NCI-H446 treated with DMSO at 0.1 percent for 48 hours (cell line): ENCODE measurements around the gene VEGFB.

Source experiments
- DNase-seq: peaks from one replicate; lab custom pipeline; 2025; lab: John Stamatoyannopoulos, UW

The VEGFB gene

DNA sequence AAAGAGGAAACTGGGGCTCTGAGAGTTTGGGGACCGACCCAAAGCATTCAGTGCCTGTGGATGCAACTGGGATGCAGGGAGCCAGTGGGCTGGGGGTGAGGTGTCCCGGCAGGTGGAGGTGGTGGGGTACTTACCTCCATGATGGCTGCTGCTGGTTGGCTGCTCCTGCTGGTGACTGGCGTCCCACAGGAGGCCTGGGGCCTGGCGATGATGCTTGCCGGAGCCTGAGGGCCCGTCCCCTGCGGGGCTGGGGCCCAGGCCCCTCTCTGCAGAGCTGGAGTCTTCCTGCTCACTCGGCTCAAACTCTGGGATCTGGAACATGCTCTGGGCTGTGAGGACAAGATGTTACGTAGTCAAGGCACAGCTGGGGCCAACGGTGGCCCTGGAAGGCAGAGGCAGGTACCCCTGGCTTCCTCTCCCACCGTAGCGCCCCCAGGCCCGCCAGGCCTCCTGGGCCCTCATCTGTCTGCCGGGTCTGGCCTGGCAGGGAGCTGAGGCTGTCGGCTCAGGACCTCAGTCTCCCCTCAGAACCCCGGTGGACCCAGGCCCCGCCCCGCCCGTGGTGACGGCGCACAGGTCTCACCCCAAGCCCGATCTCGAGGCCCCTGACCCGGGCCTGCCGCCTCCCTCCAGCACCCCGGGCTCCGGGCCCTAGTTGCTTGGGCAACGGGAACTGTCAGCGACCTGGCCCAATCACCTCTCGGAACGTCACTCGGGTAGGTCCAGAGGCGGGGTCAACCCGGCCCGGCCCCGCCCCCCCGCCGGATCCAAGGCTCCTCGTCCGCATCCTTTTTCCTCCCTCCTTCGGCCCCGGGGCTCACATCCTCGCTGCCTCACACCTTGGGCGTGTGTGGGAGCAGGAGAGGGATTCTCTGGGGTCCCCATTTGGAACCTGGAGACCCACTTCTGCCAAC, 49.9 kb downstream of the VEGFB start, which contains the start of gene BAD:
BAD (minus strand) TSS at position 618 of the 914 bp plus-strand sequence; CDS start at position 321, 297 bp downstream.
- DNase-seq = peak; percentile 86

DNA sequence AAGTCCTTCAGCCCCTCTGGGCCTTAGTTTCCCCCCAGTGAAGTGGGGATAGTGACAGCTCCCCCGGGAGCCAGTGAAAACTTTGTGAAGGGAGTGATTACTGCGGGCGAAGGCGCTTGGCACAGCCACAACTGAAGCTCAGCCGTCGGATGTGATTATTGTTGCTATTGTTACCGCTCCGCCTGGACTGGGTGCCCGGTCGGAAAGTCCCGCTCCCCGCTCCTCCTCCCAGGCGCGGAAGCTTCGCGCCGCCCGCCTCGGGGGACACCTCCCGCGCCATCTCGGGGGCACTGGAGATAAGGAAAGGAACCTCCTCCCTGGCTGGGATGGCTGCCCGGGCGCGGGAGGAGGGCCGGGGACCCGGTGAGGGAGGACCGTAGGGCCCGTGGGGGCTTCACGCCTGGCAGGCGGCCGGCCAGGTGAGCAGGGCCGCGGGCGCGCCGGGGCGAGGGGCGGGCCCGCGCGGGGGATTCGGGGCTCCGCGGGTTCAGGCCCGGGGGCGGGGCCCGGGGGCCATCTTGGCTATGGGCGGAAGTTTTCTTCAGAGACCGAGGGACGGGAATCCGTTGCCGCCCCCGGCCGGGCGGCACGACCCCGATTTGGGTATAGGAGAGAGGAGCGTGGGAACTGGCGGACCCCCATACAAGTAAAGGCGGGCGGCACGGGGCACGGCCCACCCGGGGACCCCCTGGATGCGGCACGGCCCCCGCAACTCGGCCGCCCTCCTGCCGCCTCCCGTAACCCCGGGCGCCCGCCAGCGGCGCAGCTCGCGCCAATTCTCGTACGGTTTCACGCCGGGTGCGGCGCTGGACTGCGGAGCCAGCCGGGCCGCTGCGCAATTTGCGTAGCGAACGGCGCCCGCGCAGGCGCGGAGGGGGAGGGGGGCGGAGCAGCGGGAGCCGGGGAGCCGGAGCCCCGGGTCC, 50.8 kb downstream of the VEGFB start, which contains the start of gene GPR137:
GPR137 (plus strand) TSS at position 887 of the 923 bp plus-strand sequence. CDS start 677 bp downstream, outside the sequence.
- DNase-seq = peak; percentile 57

DNA sequence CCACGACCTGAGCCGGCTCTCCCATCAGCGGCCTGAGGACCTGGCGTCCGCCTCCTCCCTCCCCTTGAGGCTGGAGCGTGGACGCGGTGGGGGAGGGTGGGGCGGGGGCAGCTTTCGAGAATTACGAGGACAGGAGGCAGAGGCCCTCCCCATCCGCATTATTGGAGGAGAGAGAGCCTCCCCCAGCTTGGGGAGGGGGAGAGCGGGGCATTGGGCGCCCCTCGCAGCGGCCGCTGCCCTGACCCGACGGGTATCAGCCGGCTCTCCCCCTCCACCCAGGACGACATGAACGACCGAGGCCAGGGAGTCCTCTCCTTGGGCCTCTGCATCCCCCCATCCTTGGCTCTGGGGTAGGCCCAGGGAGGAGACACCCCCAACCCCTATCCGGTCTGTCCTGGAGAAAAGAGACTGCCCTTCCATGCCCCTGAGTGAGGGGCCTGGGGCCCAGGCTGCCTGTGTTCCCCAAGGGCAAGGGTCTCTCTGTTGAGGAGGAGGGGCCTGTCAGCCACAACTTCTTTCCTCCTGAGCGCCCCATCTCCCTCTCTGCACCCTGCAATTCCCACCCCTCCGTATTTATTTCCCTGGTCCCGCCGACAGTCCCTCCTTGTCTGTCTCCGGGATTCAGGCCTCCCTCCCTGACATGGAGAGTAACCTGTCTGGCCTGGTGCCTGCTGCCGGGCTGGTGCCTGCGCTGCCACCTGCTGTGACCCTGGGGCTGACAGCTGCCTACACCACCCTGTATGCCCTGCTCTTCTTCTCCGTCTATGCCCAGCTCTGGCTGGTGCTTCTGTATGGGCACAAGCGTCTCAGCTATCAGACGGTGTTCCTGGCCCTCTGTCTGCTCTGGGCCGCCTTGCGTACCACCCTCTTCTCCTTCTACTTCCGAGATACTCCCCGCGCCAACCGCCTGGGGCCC, 51.8 kb downstream of the VEGFB start:
- DNase-seq = no peak

DNA sequence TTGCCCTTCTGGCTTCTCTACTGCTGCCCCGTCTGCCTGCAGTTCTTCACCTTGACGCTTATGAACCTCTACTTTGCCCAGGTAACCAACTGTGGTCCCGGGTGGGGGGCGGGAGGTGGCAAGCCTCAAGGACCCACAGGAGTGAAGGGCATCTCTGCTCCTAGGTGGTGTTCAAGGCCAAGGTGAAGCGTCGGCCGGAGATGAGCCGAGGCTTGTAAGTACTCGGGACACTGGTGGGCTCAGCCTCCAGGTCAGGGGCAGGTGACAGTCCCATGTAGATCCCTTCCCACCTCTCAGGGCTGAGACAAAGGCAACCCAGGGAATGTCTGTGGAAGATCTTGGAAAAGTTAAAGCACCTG, 52.4 kb downstream of the VEGFB start:
- DNase-seq = no peak

DNA sequence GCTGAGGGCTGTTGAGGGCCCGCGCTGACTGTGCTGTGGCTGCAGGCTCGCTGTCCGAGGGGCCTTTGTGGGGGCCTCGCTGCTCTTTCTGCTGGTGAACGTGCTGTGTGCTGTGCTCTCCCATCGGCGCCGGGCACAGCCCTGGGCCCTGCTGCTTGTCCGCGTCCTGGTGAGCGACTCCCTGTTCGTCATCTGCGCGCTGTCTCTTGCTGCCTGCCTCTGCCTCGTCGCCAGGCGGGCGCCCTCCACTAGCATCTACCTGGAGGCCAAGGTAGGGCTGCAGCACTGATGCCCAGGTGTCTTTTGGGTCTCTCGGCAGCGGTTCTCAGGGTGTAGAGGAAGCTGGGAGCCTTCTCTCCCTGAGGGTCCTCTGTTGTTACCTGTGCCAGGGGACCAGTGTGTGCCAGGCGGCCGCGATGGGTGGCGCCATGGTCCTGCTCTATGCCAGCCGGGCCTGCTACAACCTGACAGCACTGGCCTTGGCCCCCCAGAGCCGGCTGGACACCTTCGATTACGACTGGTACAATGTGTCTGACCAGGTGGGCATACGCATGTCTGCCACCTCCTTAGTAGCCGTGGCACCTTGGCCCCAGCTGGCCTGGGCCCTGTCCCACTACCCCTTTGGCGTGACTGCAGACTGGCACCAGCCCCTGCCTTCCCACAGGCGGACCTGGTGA, 53.4 kb downstream of the VEGFB start:
- DNase-seq = no peak

DNA sequence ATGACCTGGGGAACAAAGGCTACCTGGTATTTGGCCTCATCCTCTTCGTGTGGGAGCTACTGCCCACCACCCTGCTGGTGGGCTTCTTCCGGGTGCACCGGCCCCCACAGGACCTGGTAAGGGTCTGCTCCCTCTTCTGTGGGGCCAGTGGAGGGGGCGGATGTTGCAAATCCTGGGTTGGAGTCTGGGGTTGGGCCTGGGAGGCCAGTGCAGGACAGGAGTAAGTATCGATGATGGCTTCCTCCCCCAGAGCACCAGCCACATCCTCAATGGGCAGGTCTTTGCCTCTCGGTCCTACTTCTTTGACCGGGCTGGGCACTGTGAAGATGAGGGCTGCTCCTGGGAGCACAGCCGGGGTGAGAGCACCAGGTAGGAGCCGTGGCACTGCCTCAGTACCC, 54.0 kb downstream of the VEGFB start:
- no peak for DNase-seq
